HG02678 (cell line): ENCODE results near the gene MPPED1.

ENCODE experiments used
- ATAC-seq: cut with Tn5 transposase; IDR thresholded peaks from one replicate; pipeline ENCODE4 v1.9.1; 2021; ENCODE audit warnings: mild to moderate bottlenecking, moderate library complexity; ENCODE audit not compliant: unreplicated experiment

Gene MPPED1

GRCh38 chr22:43514476-43515157, 102.8 kb downstream of the MPPED1 start:
- no peak for ATAC-seq

- no peak for ATAC-seq
Observed at GRCh38 chr22:43515411-43515810, 103.6 kb downstream of the MPPED1 start.

GRCh38 chr22:43515902-43516301, 104.1 kb downstream of the MPPED1 start:
- no peak for ATAC-seq

GRCh38 chr22:43516386-43516785, 104.6 kb downstream of the MPPED1 start:
- no peak for ATAC-seq

- ATAC-seq = no peak
Observed at GRCh38 chr22:43516996-43517635, 105.3 kb downstream of the MPPED1 start.

- no peak for ATAC-seq
Observed at GRCh38 chr22:43520632-43521039, 108.8 kb downstream of the MPPED1 start.

GRCh38 chr22:43521716-43522115, 109.9 kb downstream of the MPPED1 start:
- no peak for ATAC-seq

GRCh38 chr22:43526117-43526655, 114.4 kb downstream of the MPPED1 start:
- no peak for ATAC-seq

GRCh38 chr22:43526946-43527345, 115.1 kb downstream of the MPPED1 start:
- ATAC-seq = no peak

GRCh38 chr22:43528601-43529360, 117.0 kb downstream of the MPPED1 start:
- ATAC-seq = no peak

- no peak for ATAC-seq
Observed at GRCh38 chr22:43529461-43529860, 117.6 kb downstream of the MPPED1 start.

GRCh38 chr22:43529934-43530333, 118.1 kb downstream of the MPPED1 start:
- ATAC-seq = no peak

GRCh38 chr22:43530349-43531201, 118.8 kb downstream of the MPPED1 start:
- no peak for ATAC-seq

- no peak for ATAC-seq
Observed at GRCh38 chr22:43531651-43532050, 119.8 kb downstream of the MPPED1 start.

- no peak for ATAC-seq
Observed at GRCh38 chr22:43532301-43533155, 120.7 kb downstream of the MPPED1 start.

GRCh38 chr22:43533156-43533530, 121.3 kb downstream of the MPPED1 start:
- ATAC-seq = no peak

- ATAC-seq = no peak
Observed at GRCh38 chr22:43533656-43534428, 122.0 kb downstream of the MPPED1 start.

GRCh38 chr22:43534916-43535315, 123.1 kb downstream of the MPPED1 start:
- no peak for ATAC-seq

GRCh38 chr22:43535336-43535735, 123.5 kb downstream of the MPPED1 start:
- ATAC-seq = no peak
